H9 (cell line): Measurements from ENCODE around the gene GCG. TPM values are rescaled to one million over a fixed set of nuclear protein-coding genes. Genes with fewer than 3 reads are reported as not detected.

Experiments
- DNase-seq: peaks from one replicate; pipeline ENCODE4 v3.0.0-alpha.2; 2017
- H2AFZ ChIP-seq: one replicate; pipeline ENCODE4 v1.6.1; 2013; ENCODE audit warnings: mild to moderate bottlenecking, low read length, control low read depth, moderate library complexity
- H2AK5ac ChIP-seq: 2 replicates; pipeline ENCODE4 v1.6.1; 2013; ENCODE audit warnings: low read length, control low read depth, mixed read lengths; ENCODE audit not compliant: insufficient read length
- H2BK120ac ChIP-seq: one replicate; pipeline ENCODE4 v1.6.1; 2013; ENCODE audit warnings: low read depth, mild to moderate bottlenecking, low read length, control low read depth, inconsistent platforms; ENCODE audit not compliant: poor library complexity, severe bottlenecking
- H2BK12ac ChIP-seq: 2 replicates; pipeline ENCODE4 v1.6.1; 2013; ENCODE audit warnings: low read length, control low read depth, mixed read lengths, low read depth; ENCODE audit not compliant: insufficient read length
- H2BK15ac ChIP-seq: 2 replicates; pipeline ENCODE4 v1.6.1; 2013; ENCODE audit warnings: low read depth, low read length, control low read depth
- H2BK20ac ChIP-seq: one replicate; pipeline ENCODE4 v1.6.1; 2013; ENCODE audit warnings: low read depth, mild to moderate bottlenecking, low read length, control low read depth, inconsistent platforms; ENCODE audit not compliant: poor library complexity, severe bottlenecking
- H2BK5ac ChIP-seq: 2 replicates; pipeline ENCODE4 v1.6.1; 2013; ENCODE audit warnings: low read length, control low read depth, mixed read lengths; ENCODE audit not compliant: insufficient read length
- H3K14ac ChIP-seq: 2 replicates; pipeline ENCODE4 v1.6.1; 2013; ENCODE audit warnings: low read length, control low read depth; ENCODE audit not compliant: insufficient read depth
- H3K18ac ChIP-seq: 2 replicates; pipeline ENCODE4 v1.6.1; 2013; ENCODE audit warnings: low read depth, mild to moderate bottlenecking, mixed read lengths, low read length, control low read depth; ENCODE audit not compliant: insufficient read length
- H3K23ac ChIP-seq: 2 replicates; pipeline ENCODE4 v1.6.1; 2013; ENCODE audit warnings: low read length, control low read depth, mixed read lengths, low read depth; ENCODE audit not compliant: insufficient read length
- H3K23me2 ChIP-seq: 2 replicates; pipeline ENCODE4 v1.6.1; 2013; ENCODE audit warnings: low read depth, mild to moderate bottlenecking, mixed read lengths, low read length, control low read depth; ENCODE audit not compliant: insufficient read length, poor library complexity, severe bottlenecking
- H3K27ac ChIP-seq: 2 replicates; pipeline ENCODE4 v1.5.1; 2013; ENCODE audit warnings: low read length, control low read depth, mixed read lengths, low read depth; ENCODE audit not compliant: insufficient read length
- H3K27me3 ChIP-seq: 2 replicates; pipeline ENCODE4 v1.6.1; 2013; ENCODE audit warnings: low read length, control low read depth, inconsistent platforms; ENCODE audit not compliant: insufficient read depth
- H3K4ac ChIP-seq: 2 replicates; pipeline ENCODE4 v1.6.1; 2013; ENCODE audit warnings: low read depth, mild to moderate bottlenecking, control low read depth, inconsistent platforms, low read length, moderate library complexity
- H3K4me1 ChIP-seq: 2 replicates; pipeline ENCODE4 v1.6.1; 2013; ENCODE audit warnings: low read length, control low read depth, inconsistent platforms; ENCODE audit not compliant: insufficient read depth
- H3K4me2 ChIP-seq: 2 replicates; pipeline ENCODE4 v1.6.1; 2013; ENCODE audit warnings: low read length, control low read depth, mixed read lengths; ENCODE audit not compliant: insufficient read length, insufficient read depth
- H3K56ac ChIP-seq: 2 replicates; pipeline ENCODE4 v1.6.1; 2013; ENCODE audit warnings: low read depth, mild to moderate bottlenecking, mixed read lengths, low read length, control low read depth; ENCODE audit not compliant: insufficient read length
- H3K79me1 ChIP-seq: 2 replicates; pipeline ENCODE4 v1.6.1; 2013; ENCODE audit warnings: low read depth, mild to moderate bottlenecking, moderate library complexity, low read length, control low read depth, inconsistent platforms; ENCODE audit not compliant: insufficient read depth, poor library complexity, severe bottlenecking
- H3K79me2 ChIP-seq: 2 replicates; pipeline ENCODE4 v1.6.1; 2013; ENCODE audit warnings: low read length, control low read depth, inconsistent platforms; ENCODE audit not compliant: insufficient read depth
- H3K9ac ChIP-seq: 2 replicates; pipeline ENCODE4 v1.6.1; 2013; ENCODE audit warnings: low read length, control low read depth, mixed read lengths; ENCODE audit not compliant: insufficient read length; ENCODE audit errors: extremely low read depth
- H3K9me3 ChIP-seq: one replicate; pipeline ENCODE4 v1.6.1; 2013; ENCODE audit warnings: low read depth, low read length, inconsistent platforms; ENCODE audit not compliant: control insufficient read depth
- H3T11ph ChIP-seq: one replicate; pipeline ENCODE4 v1.6.1; 2013; ENCODE audit warnings: mild to moderate bottlenecking, low read length, control low read depth, inconsistent platforms
- H4K20me1 ChIP-seq: one replicate; pipeline ENCODE4 v1.6.1; 2013; ENCODE audit not compliant: control insufficient read depth, insufficient read length, insufficient read depth
- H4K5ac ChIP-seq: 2 replicates; pipeline ENCODE4 v1.6.1; 2013; ENCODE audit warnings: low read depth, mild to moderate bottlenecking, mixed read lengths, low read length, control low read depth; ENCODE audit not compliant: insufficient read length
- H4K8ac ChIP-seq: replicated peaks from 2 replicates; pipeline ENCODE4 v1.6.1; 2013; ENCODE audit warnings: low read length, control low read depth, mixed read lengths, low read depth; ENCODE audit not compliant: insufficient read length
- H4K91ac ChIP-seq: 2 replicates; pipeline ENCODE4 v1.6.1; 2013; ENCODE audit warnings: low read depth, mild to moderate bottlenecking, moderate library complexity, mixed read lengths, low read length, control low read depth; ENCODE audit not compliant: insufficient read length
- H3K27ac Mint-ChIP-seq, 3 experiments: 2 replicates in 2 of 3; 3 replicates in 1 of 3; pipeline ENCODE4 v1.8.0; 2020 to 2021; ENCODE audit warnings: mixed read lengths in 3 of 3, mild to moderate bottlenecking in 1 of 3, moderate library complexity in 1 of 3
- H3K27me3 Mint-ChIP-seq: 2 replicates; pipeline ENCODE4 v1.8.0; 2021; ENCODE audit warnings: low read depth, mild to moderate bottlenecking, moderate library complexity, mixed read lengths
- H3K36me3 Mint-ChIP-seq, 3 experiments: 2 replicates in 2 of 3; 3 replicates in 1 of 3; pipeline ENCODE4 v1.8.0; 2020 to 2021; ENCODE audit warnings: low read depth in 3 of 3, mixed read lengths in 3 of 3; ENCODE audit not compliant: insufficient read depth in 1 of 3
- H3K4me1 Mint-ChIP-seq, 2 experiments: 2 replicates each; pipeline ENCODE4 v1.8.0; 2020; ENCODE audit warnings: mixed read lengths in 2 of 2
- H3K4me3 Mint-ChIP-seq, 2 experiments: 2 replicates in 1 of 2; 3 replicates in 1 of 2; pipeline ENCODE4 v1.8.0; 2020 to 2021; ENCODE audit warnings: mild to moderate bottlenecking in 2 of 2, mixed read lengths in 2 of 2, moderate library complexity in 1 of 2
- H3K9me3 Mint-ChIP-seq, 2 experiments: 2 replicates in 1 of 2; 3 replicates in 1 of 2; pipeline ENCODE4 v1.8.0; 2020; ENCODE audit warnings: mild to moderate bottlenecking in 2 of 2, mixed read lengths in 2 of 2, moderate library complexity in 1 of 2
- WGBS: extraction: QIAGEN DNeasy Blood & Tissue Kit; methylation state at CpG from one replicate; pipeline ENCODE4 v1.1.7; 2013; ENCODE audit warnings: missing lambda C conversion rate, low lambda C conversion rate, mixed read lengths; ENCODE audit not compliant: insufficient read length; ENCODE audit errors: extremely low coverage; 5-methylcytosine and 5-hydroxymethylcytosine counted together
- total RNA-seq: library from RNA; stranded (reverse); gene quantifications from 2 replicates; pipeline ENCODE4 v1.2.1, GENCODE V29; 2021
- TF ChIP-seq, protein P1 (sequence below): fragments of 200-600 bp; sonication (generic); conservative IDR thresholded peaks from 3 replicates; pipeline ENCODE4 v1.8.0; 2021; ENCODE audit warnings: antibody characterized with exemption, mild to moderate bottlenecking

The GCG gene
- total RNA-seq, 1 experiment from 2014 or later, result not detected

DNA sequence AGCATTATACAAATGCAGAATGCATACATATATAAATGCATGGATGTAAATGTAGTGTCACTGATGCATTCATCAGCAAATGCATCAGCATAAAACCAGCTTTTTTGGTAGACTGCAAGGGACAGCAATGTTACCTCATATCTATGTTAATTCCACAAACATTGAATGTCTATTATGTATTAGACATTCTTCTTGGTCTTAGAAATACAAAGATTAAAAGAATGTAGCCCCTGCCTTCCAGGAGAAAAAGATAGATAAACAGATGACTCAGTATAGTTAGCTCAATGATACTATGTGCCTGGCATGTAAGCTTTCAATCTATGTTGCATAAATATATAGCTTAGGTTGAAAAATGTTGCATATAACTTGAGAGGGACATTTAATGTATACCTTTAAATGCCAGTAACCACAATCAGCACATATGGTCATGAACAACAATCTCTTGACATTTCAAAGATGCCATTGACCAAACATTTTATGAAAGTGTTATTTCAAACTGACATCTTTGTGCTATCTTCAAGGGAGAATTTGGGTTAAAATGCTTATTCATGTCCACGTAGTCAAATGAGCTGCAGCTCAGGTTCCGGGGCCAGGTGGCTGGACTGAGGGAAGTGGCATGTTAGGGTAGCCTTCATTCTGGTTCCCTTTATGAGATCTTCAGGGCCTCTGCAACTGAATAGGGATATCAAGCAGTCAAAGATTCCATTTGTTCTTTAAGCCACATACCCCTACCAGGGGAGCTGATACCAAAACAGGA is 45.2 kb upstream of the GCG start:
- H3K23ac ChIP-seq, result no peak overlapping the region
- H3K27me3 ChIP-seq, result no peaks in the 10 kb centered on the region
- no peak for DNase-seq
- no peak overlapping the region for H2BK20ac ChIP-seq
- no peaks in the 10 kb centered on the region for H3K9me3 Mint-ChIP-seq
- no peak overlapping the region for H2BK120ac ChIP-seq
- no peak overlapping the region for H3K14ac ChIP-seq
- no peak overlapping the region for H2BK12ac ChIP-seq
- no peak overlapping the region for H2AK5ac ChIP-seq
- no peak overlapping the region for H2AFZ ChIP-seq
- H3K79me2 ChIP-seq, result no peaks in the 10 kb centered on the region
- no peak overlapping the region for H3K4ac ChIP-seq
- H3K23me2 ChIP-seq, result no peaks in the 10 kb centered on the region
- no peaks in the 10 kb centered on the region for H3K4me1 ChIP-seq
- no peak overlapping the region for H3K27ac ChIP-seq
- no peak overlapping the region for H2BK15ac ChIP-seq
- H4K8ac ChIP-seq, result no peak overlapping the region
- H3K18ac ChIP-seq, result no peak overlapping the region
- no CpG with 5 or more reads among the region's 2 CpGs for WGBS
- no peak overlapping the region for H3K27ac Mint-ChIP-seq
- no peaks in the 10 kb centered on the region for H4K20me1 ChIP-seq
- no peak overlapping the region for H4K5ac ChIP-seq
- H4K91ac ChIP-seq, result no peak overlapping the region
- no peaks in the 10 kb centered on the region for H3K79me1 ChIP-seq
- no peak overlapping the region for H3K4me3 Mint-ChIP-seq
- no peak overlapping the region for H3K56ac ChIP-seq
- peaks cover 0 to 6% of the 10 kb centered on the region in 2 experiments; a peak in 1 of 4 replicates for H3K4me1 Mint-ChIP-seq
- TF ChIP-seq, protein P1, sequence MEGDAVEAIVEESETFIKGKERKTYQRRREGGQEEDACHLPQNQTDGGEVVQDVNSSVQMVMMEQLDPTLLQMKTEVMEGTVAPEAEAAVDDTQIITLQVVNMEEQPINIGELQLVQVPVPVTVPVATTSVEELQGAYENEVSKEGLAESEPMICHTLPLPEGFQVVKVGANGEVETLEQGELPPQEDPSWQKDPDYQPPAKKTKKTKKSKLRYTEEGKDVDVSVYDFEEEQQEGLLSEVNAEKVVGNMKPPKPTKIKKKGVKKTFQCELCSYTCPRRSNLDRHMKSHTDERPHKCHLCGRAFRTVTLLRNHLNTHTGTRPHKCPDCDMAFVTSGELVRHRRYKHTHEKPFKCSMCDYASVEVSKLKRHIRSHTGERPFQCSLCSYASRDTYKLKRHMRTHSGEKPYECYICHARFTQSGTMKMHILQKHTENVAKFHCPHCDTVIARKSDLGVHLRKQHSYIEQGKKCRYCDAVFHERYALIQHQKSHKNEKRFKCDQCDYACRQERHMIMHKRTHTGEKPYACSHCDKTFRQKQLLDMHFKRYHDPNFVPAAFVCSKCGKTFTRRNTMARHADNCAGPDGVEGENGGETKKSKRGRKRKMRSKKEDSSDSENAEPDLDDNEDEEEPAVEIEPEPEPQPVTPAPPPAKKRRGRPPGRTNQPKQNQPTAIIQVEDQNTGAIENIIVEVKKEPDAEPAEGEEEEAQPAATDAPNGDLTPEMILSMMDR, result no peak
- no peak overlapping the region for H2BK5ac ChIP-seq
- peaks cover 23% of the 10 kb centered on the region for H3K27me3 Mint-ChIP-seq
- H3K9ac ChIP-seq, result no peak overlapping the region
- no peaks in the 10 kb centered on the region for H3K36me3 Mint-ChIP-seq
- H3K4me2 ChIP-seq, result no peak overlapping the region
- no peak overlapping the region for H3T11ph ChIP-seq
- no peaks in the 10 kb centered on the region for H3K9me3 ChIP-seq
